Measurements from ENCODE around the gene POLE.

POLE gene

GRCh38 chr12:132577191-132577920 lies 109.8 kb downstream of the POLE start:
- DNase-seq (ENCODE audit: low read depth) = no peak

- no peak for DNase-seq (ENCODE audit: low read depth)
Measured at GRCh38 chr12:132576701-132577100, 110.4 kb downstream of the POLE start.

GRCh38 chr12:132575661-132576060 lies 111.5 kb downstream of the POLE start:
- DNase-seq (ENCODE audit: low read depth) = no peak

- no peak for DNase-seq (ENCODE audit: low read depth)
Measured at GRCh38 chr12:132574271-132574996, 112.7 kb downstream of the POLE start.
